T47D (cell line): ENCODE measurements around the gene CMIP.
A peak's percentile ranks its signal among the peaks of the same experiment; 100 is the strongest.

Source experiments
- DNase-seq, 2 experiments: peaks; one replicate each; pipeline versions ENCODE4 v3.0.0 to v3.0.0-alpha.2; 2011 to 2012; ENCODE audit warnings: low read depth in 1 of 2, low spot score in 1 of 2
- JUND ChIP-seq: IDR thresholded peaks from 2 replicates; pipeline ENCODE4 v1.6.1; 2012; ENCODE audit warnings: low read depth
- in situ Hi-C: cut with HindIII; loops from 2 replicates; pipeline ENCODE4 v1.10.0; 2016; ENCODE audit warnings: low sequenced_read_pairs, low pct_unique_long_range_greater_than_20kb

Gene CMIP

GRCh38 chr16:81585785-81586184, 141.2 kb downstream of the CMIP start:
- peak in 1 of 2 experiments; percentile 67 for DNase-seq
- no peak for TF ChIP-seq JUND
- in situ Hi-C loops: no loop called here

GRCh38 chr16:81586417-81586816, 141.8 kb downstream of the CMIP start:
- DNase-seq: peak in 1 of 2 experiments; percentile 44
- no peak for TF ChIP-seq JUND
- in situ Hi-C loops: no loop called here

GRCh38 chr16:81586977-81587625, 142.5 kb downstream of the CMIP start:
- no peak for DNase-seq
- in situ Hi-C loops: no loop called here
- TF ChIP-seq JUND: no peak

DNA sequence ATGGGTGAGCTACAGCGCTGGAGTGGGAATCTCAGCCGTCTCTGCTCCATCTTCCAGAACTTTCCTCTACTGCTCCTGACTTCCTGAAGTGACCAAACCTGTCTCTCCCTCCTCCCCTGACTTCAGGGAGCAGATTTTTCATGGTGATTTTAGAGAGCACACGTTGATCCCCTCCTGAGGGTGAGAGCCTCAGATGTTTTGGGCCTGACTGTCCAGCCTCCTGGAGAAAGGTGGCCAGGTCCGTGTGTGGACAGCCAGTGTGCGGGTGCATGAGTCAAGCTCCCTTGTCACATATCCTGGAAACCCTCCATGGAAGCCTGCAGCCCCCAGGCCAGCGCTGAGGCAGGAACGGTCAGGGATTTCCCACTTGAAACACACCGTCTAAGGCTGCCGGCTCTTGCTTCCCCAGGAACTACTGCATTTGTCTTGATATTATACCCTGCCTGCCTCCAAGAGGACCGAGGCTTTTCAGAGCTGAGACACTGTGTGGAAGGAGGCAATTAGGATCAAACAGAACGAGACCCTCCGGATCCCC, 143.1 kb downstream of the CMIP start:
- no peak for DNase-seq
- in situ Hi-C loops: no loop called here
- no peak for TF ChIP-seq JUND

DNA sequence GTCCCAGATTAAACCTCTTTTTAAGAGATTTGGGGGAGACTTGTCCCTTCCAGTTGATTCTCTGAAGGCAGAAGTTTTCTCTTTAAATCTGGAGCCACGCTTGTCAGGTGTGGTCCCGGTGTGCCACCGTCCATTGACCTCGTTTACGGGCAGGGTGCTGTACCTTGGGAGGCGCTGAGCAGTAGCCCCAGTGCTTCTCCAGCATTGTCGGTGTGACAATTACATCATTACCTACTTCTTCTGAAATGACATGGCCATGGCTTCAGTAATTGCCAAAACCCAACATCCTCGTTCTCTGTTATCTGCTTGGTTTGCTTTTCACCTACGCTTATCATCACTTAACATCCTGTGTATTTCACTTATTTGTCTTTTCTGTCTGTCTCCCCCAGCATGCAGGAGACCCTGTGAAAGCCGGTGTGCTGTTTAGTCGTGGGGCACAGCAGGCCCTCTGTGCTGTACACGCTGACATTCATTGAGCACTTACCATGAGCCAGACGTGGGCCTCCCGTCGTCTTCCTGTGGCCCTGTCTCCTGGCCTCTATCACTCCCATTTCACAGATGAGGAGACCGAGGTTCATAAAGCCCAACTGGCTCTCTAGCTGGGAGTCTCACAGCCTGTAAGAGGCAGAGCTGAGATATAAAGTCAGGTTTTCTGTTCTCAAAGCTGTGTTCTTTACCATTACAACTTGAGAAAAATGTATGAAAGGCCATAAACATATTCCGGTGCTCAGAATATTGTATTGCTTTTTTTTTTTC, 143.9 kb downstream of the CMIP start:
- TF ChIP-seq JUND: no peak
- in situ Hi-C loops: no loop called here
- DNase-seq: no peak

DNA sequence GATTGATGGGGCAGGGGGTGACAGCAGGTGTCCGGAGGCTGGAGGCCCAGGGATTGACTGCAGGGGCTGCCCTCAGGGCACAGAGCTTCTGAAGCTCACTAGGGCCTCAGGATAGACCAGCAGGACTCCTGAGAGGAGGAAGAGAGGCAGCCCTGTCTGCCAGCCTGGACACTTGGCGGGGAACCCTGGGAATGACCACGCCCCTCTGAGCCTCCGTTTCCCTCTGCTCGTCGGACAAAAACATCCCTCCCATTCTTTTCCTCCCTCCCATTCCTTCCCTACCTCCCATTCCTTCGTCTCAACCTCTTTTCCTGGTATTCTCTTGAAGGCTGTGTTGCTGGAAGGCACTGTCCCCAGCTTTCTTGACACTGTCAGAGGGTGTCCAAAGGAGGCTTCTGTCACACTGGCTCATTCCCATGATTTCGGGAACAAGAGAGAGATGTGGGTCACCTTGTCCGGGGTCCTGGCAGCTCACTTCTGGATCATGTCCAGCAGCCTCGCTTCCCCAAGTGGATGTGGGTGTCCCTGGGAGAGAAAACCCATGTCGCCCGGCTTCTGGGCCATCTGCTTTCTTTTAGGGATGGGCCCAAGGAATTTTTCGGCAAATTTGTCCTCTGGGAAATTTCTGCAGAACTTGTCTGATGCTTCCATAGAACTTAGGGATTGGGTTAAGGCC, 145.5 kb downstream of the CMIP start:
- no peak for DNase-seq
- no peak for TF ChIP-seq JUND
- in situ Hi-C loops: no loop called here

GRCh38 chr16:81590714-81591544, 146.3 kb downstream of the CMIP start:
- DNase-seq: no peak
- TF ChIP-seq JUND: no peak
- in situ Hi-C loops: no loop called here

GRCh38 chr16:81591545-81591870, 146.9 kb downstream of the CMIP start:
- in situ Hi-C loops: no loop called here
- no peak for DNase-seq
- TF ChIP-seq JUND: no peak

- no peak for TF ChIP-seq JUND
- in situ Hi-C loops: no loop called here
- no peak for DNase-seq
These were observed 147.8 kb downstream of the CMIP start for GRCh38 chr16:81592353-81592866.

GRCh38 chr16:81593481-81593880, 148.9 kb downstream of the CMIP start:
- DNase-seq: no peak
- in situ Hi-C loops: no loop called here
- no peak for TF ChIP-seq JUND

GRCh38 chr16:81595629-81596292, 151.2 kb downstream of the CMIP start:
- no peak for TF ChIP-seq JUND
- in situ Hi-C loops: no loop called here
- peak in 1 of 2 experiments; percentile 31 for DNase-seq
